DOHH2 (cell line): ENCODE measurements around the gene MIS12.

Experiments
- H3F3A ChIP-seq: fragments of 200-600 bp; sonication (generic), shearing (Covaris generic); 2 replicates; pipeline ENCODE4 v1.6.0; 2016; ENCODE audit warnings: antibody characterized with exemption, mild to moderate bottlenecking; ENCODE audit not compliant: control insufficient read depth, insufficient read depth
- H3K27ac ChIP-seq: fragments of 200-600 bp; sonication (generic); 2 replicates; pipeline ENCODE4 v1.5.1; 2014; ENCODE audit warnings: low read depth, mild to moderate bottlenecking, low read length, moderate library complexity
- H3K27me3 ChIP-seq: fragments of 200-600 bp; sonication (generic); 2 replicates; pipeline ENCODE4 v1.6.1; 2014; ENCODE audit warnings: mild to moderate bottlenecking, low read length, mixed read lengths; ENCODE audit not compliant: control insufficient read depth
- H3K36me3 ChIP-seq: fragments of 200-600 bp; sonication (generic); 2 replicates; pipeline ENCODE4 v1.6.1; 2014; ENCODE audit warnings: mild to moderate bottlenecking, low read length, moderate library complexity, mixed read lengths; ENCODE audit not compliant: control insufficient read depth
- H3K4me1 ChIP-seq: fragments of 200-600 bp; sonication (generic); 2 replicates; pipeline ENCODE4 v1.6.1; 2014; ENCODE audit warnings: mild to moderate bottlenecking, low read length, mixed read lengths; ENCODE audit not compliant: control insufficient read depth
- H3K4me2 ChIP-seq: fragments of 200-600 bp; sonication (generic); 2 replicates; pipeline ENCODE4 v1.6.0; 2014; ENCODE audit warnings: mild to moderate bottlenecking, low read length, moderate library complexity
- H3K4me3 ChIP-seq: fragments of 200-600 bp; sonication (generic); 2 replicates; pipeline ENCODE4 v1.5.1; 2014; ENCODE audit warnings: mild to moderate bottlenecking, low read length, mixed read lengths
- H3K79me2 ChIP-seq: fragments of 200-600 bp; sonication (generic); 2 replicates; pipeline ENCODE4 v1.6.1; 2014; ENCODE audit warnings: mild to moderate bottlenecking, low read length, mixed read lengths; ENCODE audit not compliant: control insufficient read depth
- H3K9me2 ChIP-seq: fragments of 200-600 bp; sonication (generic); replicated peaks from 2 replicates; pipeline ENCODE4 v1.6.1; 2014; ENCODE audit warnings: mild to moderate bottlenecking, low read length, mixed read lengths; ENCODE audit not compliant: control insufficient read depth
- H3K9me3 ChIP-seq: fragments of 200-600 bp; sonication (generic); 2 replicates; pipeline ENCODE4 v1.6.1; 2014; ENCODE audit warnings: antibody characterized with exemption, low read length, mixed read lengths; ENCODE audit not compliant: control insufficient read depth, insufficient read depth
- H4K20me1 ChIP-seq: fragments of 200-600 bp; sonication (generic); 2 replicates; pipeline ENCODE4 v1.6.0; 2014; ENCODE audit warnings: low read depth, mild to moderate bottlenecking, antibody characterized with exemption, low read length, moderate library complexity; ENCODE audit not compliant: control insufficient read depth, insufficient read depth
- CTCF ChIP-seq: fragments of 200-600 bp; sonication (generic); IDR thresholded peaks from one replicate; pipeline ENCODE4 v1.5.1; 2014; ENCODE audit warnings: antibody characterized with exemption, mild to moderate bottlenecking, low read depth, low read length; ENCODE audit not compliant: poor library complexity, severe bottlenecking
- EZH2phosphoT487 ChIP-seq: fragments of 200-600 bp; sonication (generic); IDR thresholded peaks from 2 replicates; pipeline ENCODE4 v1.6.1; 2017; ENCODE audit warnings: borderline replicate concordance, mild to moderate bottlenecking, antibody characterized with exemption, low read length, moderate library complexity, mixed read lengths

MIS12 gene

GRCh38 chr17:5523249-5523648 lies 36.9 kb downstream of the MIS12 start:
- no peaks in the 10 kb centered on the region for H4K20me1 ChIP-seq
- no peak for TF ChIP-seq EZH2phosphoT487
- TF ChIP-seq CTCF, result no peak
- no peaks in the 10 kb centered on the region for H3K9me2 ChIP-seq
- no peaks in the 10 kb centered on the region for H3F3A ChIP-seq
- no peak overlapping the region for H3K4me2 ChIP-seq
- H3K27me3 ChIP-seq, result no peaks in the 10 kb centered on the region
- H3K4me1 ChIP-seq, result no peaks in the 10 kb centered on the region
- no peak overlapping the region for H3K4me3 ChIP-seq
- H3K79me2 ChIP-seq, result no peaks in the 10 kb centered on the region
- no peaks in the 10 kb centered on the region for H3K36me3 ChIP-seq
- H3K27ac ChIP-seq, result no peak overlapping the region
- no peaks in the 10 kb centered on the region for H3K9me3 ChIP-seq

GRCh38 chr17:5526821-5527598 lies 40.6 kb downstream of the MIS12 start:
- H3K4me1 ChIP-seq, result no peaks in the 10 kb centered on the region
- no peaks in the 10 kb centered on the region for H3K9me2 ChIP-seq
- H4K20me1 ChIP-seq, result no peaks in the 10 kb centered on the region
- H3K4me2 ChIP-seq, result no peak overlapping the region
- no peaks in the 10 kb centered on the region for H3F3A ChIP-seq
- no peaks in the 10 kb centered on the region for H3K9me3 ChIP-seq
- no peak overlapping the region for H3K27ac ChIP-seq
- no peak for TF ChIP-seq EZH2phosphoT487
- no peaks in the 10 kb centered on the region for H3K79me2 ChIP-seq
- no peaks in the 10 kb centered on the region for H3K36me3 ChIP-seq
- H3K27me3 ChIP-seq, result no peaks in the 10 kb centered on the region
- H3K4me3 ChIP-seq, result no peak overlapping the region

- no peaks in the 10 kb centered on the region for H3K9me3 ChIP-seq
- no peak for TF ChIP-seq CTCF
- TF ChIP-seq EZH2phosphoT487, result no peak
- no peak overlapping the region for H3K4me3 ChIP-seq
- no peaks in the 10 kb centered on the region for H3F3A ChIP-seq
- H3K79me2 ChIP-seq, result no peaks in the 10 kb centered on the region
- H3K27ac ChIP-seq, result no peak overlapping the region
- no peaks in the 10 kb centered on the region for H4K20me1 ChIP-seq
- no peak overlapping the region for H3K4me2 ChIP-seq
- H3K4me1 ChIP-seq, result no peaks in the 10 kb centered on the region
- H3K27me3 ChIP-seq, result no peaks in the 10 kb centered on the region
- H3K36me3 ChIP-seq, result no peaks in the 10 kb centered on the region
- no peaks in the 10 kb centered on the region for H3K9me2 ChIP-seq
These were observed 41.4 kb downstream of the MIS12 start for GRCh38 chr17:5527601-5528250.
